HG02885 (cell line): Measurements from ENCODE around the gene SP100.
"Not testable (repeated sequence)": the region's sequence is repeated elsewhere in the genome, so short reads cannot be mapped to it uniquely, and the experiment has no call there.

Experiments
- ATAC-seq: cut with Tn5 transposase; IDR thresholded peaks from one replicate; pipeline ENCODE4 v1.9.1; 2021; ENCODE audit warnings: mild to moderate bottlenecking; ENCODE audit not compliant: unreplicated experiment, poor library complexity

The SP100 gene

GRCh38 chr2:230418341-230419016, 2.5 kb downstream of the SP100 start:
- no peak for ATAC-seq

- ATAC-seq = no peak
Measured at GRCh38 chr2:230419181-230419580, 3.2 kb downstream of the SP100 start.

- no peak for ATAC-seq
Measured at GRCh38 chr2:230422149-230422548, 6.1 kb downstream of the SP100 start.

GRCh38 chr2:230423851-230424458, 8.0 kb downstream of the SP100 start:
- no peak for ATAC-seq

- ATAC-seq = no peak
Measured at GRCh38 chr2:230425377-230425776, 9.4 kb downstream of the SP100 start.

- ATAC-seq = no peak
Measured at GRCh38 chr2:230429513-230429912, 13.5 kb downstream of the SP100 start.

GRCh38 chr2:230430957-230431910, 15.2 kb downstream of the SP100 start:
- no peak for ATAC-seq

- ATAC-seq = no peak
Measured at GRCh38 chr2:230434677-230435324, 18.8 kb downstream of the SP100 start.

GRCh38 chr2:230435431-230435830, 19.4 kb downstream of the SP100 start:
- no peak for ATAC-seq

- not testable (repeated sequence) for ATAC-seq
Measured at GRCh38 chr2:230439121-230439520, 23.1 kb downstream of the SP100 start.

- ATAC-seq = peak; percentile 52
Measured at GRCh38 chr2:230439590-230439989, 23.6 kb downstream of the SP100 start.

GRCh38 chr2:230441227-230441897, 25.4 kb downstream of the SP100 start:
- ATAC-seq = peak; percentile 67

- no peak for ATAC-seq
Measured at GRCh38 chr2:230443541-230443940, 27.5 kb downstream of the SP100 start.

- no peak for ATAC-seq
Measured at GRCh38 chr2:230444832-230445231, 28.8 kb downstream of the SP100 start.

GRCh38 chr2:230447036-230447435, 31.0 kb downstream of the SP100 start:
- ATAC-seq = no peak

- peak; percentile 81 for ATAC-seq
Measured at GRCh38 chr2:230447455-230448451, 31.8 kb downstream of the SP100 start.

- no peak for ATAC-seq
Measured at GRCh38 chr2:230449901-230450467, 34.0 kb downstream of the SP100 start.

GRCh38 chr2:230453006-230453405, 37.0 kb downstream of the SP100 start:
- no peak for ATAC-seq
